Left lung (tissue), 10 donors: ENCODE measurements around the gene ARHGAP15. TPM values are rescaled to one million over a fixed set of nuclear protein-coding genes. Genes with fewer than 3 reads are reported as not detected.

ENCODE experiments used
- ATAC-seq: fragments of 200-7000 bp; cut with Tn5 transposase; one replicate; pipeline ENCODE4 v1.9.1; 2020; ENCODE audit warnings: moderate library complexity
- DNase-seq, 4 donors: peaks; one replicate each; pipeline ENCODE4 v3.0.0-alpha.2; 2013 to 2020
- H3K27ac ChIP-seq, 2 donors: fragments of 200-600 bp; sonication (generic) in 1 of 2; one replicate each; pipeline versions ENCODE4 v1.5.0 to v1.8.0; 2020 to 2021
- H3K27me3 ChIP-seq, 2 donors: fragments of 200-600 bp; sonication (generic) in 1 of 2; one replicate each; pipeline versions ENCODE4 v1.5.0 to v1.8.0; 2020 to 2021
- H3K36me3 ChIP-seq, 2 donors: fragments of 200-600 bp; sonication (generic) in 1 of 2; one replicate each; pipeline versions ENCODE4 v1.5.0 to v1.8.0; 2020 to 2021
- H3K4me1 ChIP-seq, 2 donors: fragments of 200-600 bp; one replicate each; pipeline ENCODE4 v1.8.0; 2021
- H3K4me3 ChIP-seq, 2 donors: fragments of 200-600 bp; sonication (generic) in 1 of 2; one replicate each; pipeline versions ENCODE4 v1.5.0 to v1.8.0; 2020 to 2021; ENCODE audit warnings: mild to moderate bottlenecking in 1 of 2
- H3K9me3 ChIP-seq, 2 donors: fragments of 200-600 bp; sonication (generic) in 1 of 2; one replicate each; pipeline versions ENCODE4 v1.5.0 to v1.8.0; 2020 to 2021
- intact Hi-C, 2 donors: fragments of 100-400 bp; cut with DNase I; formaldehyde crosslinking; loops; one replicate each; pipeline versions ENCODE4 v1.11.2 to v1.14.2; 2022
- polyA plus RNA-seq, 6 donors: library from polyadenylated mRNA; unstranded; fragments of 120-200 nt; gene quantifications; one replicate each; pipeline ENCODE4 v1.2.1, GENCODE V29; 2013; ENCODE audit not compliant: insufficient read length in 6 of 6
- total RNA-seq, 2 donors: library from RNA; stranded (reverse); fragmentation: NEBNext Ultra II Directional; extraction: Animal tissue kit (Norgen Biotek cat#: 25700); gene quantifications; one replicate each; pipeline ENCODE4 v1.2.1, GENCODE V29; 2021
- TF ChIP-seq, protein P1 (sequence below), 2 donors: fragments of 200-600 bp; sonication (generic) in 1 of 2; IDR thresholded peaks; one replicate each; pipeline versions ENCODE4 v1.5.0 to v1.8.0; 2021; ENCODE audit warnings: antibody characterized with exemption in 2 of 2
- donor health status: DM: no; HTN: yes; CAD: no.
- donor health status: DM: no; HTN: no; CAD: no.

The ARHGAP15 gene
- total and polyA plus RNA-seq, 8 donors, result 16.8 to 48.3 (median 30.2) TPM

- peak in 2 of 4 donors; percentile 77 to 86 for DNase-seq
- peaks cover 0 to 9% of the 10 kb centered on the region in 2 donors for H3K36me3 ChIP-seq
- intact Hi-C loops, result no loop called here
- TF ChIP-seq, protein P1, sequence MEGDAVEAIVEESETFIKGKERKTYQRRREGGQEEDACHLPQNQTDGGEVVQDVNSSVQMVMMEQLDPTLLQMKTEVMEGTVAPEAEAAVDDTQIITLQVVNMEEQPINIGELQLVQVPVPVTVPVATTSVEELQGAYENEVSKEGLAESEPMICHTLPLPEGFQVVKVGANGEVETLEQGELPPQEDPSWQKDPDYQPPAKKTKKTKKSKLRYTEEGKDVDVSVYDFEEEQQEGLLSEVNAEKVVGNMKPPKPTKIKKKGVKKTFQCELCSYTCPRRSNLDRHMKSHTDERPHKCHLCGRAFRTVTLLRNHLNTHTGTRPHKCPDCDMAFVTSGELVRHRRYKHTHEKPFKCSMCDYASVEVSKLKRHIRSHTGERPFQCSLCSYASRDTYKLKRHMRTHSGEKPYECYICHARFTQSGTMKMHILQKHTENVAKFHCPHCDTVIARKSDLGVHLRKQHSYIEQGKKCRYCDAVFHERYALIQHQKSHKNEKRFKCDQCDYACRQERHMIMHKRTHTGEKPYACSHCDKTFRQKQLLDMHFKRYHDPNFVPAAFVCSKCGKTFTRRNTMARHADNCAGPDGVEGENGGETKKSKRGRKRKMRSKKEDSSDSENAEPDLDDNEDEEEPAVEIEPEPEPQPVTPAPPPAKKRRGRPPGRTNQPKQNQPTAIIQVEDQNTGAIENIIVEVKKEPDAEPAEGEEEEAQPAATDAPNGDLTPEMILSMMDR (IDR thresholded peaks at IDR 0.05), result no peak
- H3K4me3 ChIP-seq, result no peak overlapping the region
- no peaks in the 10 kb centered on the region for H3K27me3 ChIP-seq
- peaks cover 0 to 4% of the 10 kb centered on the region in 2 donors for H3K4me1 ChIP-seq
- no peaks in the 10 kb centered on the region for H3K9me3 ChIP-seq
- peak overlapping the region in 1 of 2 donors; percentile 16 for H3K27ac ChIP-seq
- peak; percentile 48 for ATAC-seq
These were observed 392.2 kb downstream of the ARHGAP15 start for GRCh38 chr2:143521396-143521795.

DNA sequence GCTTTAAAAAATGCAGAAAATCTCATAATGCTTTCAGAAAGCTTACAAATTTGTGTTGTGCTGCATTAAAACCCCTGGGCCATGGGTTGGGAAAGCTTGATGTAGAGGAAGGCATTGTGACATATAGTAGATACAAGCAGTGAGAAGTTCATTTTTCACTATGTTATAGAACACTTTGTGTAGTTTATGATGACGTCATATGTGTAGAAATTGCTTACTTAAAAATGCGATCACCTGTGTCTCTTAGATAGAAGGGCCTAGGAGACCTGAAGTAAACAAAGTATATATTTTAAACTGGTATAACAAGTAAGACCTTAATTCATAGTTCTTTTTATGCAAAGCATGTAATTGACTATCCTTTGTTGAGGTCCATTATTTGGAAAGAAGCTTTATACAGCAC is 393.5 kb downstream of the ARHGAP15 start:
- no peaks in the 10 kb centered on the region for H3K9me3 ChIP-seq
- TF ChIP-seq, protein P1 (IDR thresholded peaks at IDR 0.05), result no peak
- H3K4me3 ChIP-seq, result no peak overlapping the region
- H3K27me3 ChIP-seq, result no peaks in the 10 kb centered on the region
- peaks cover 0 to 9% of the 10 kb centered on the region in 2 donors for H3K36me3 ChIP-seq
- no peak for ATAC-seq
- DNase-seq, result no peak
- no peak overlapping the region for H3K27ac ChIP-seq
- H3K4me1 ChIP-seq, result peaks cover 0 to 4% of the 10 kb centered on the region in 2 donors
- intact Hi-C loops, result no loop called here

GRCh38 chr2:143524119-143524553 is 394.9 kb downstream of the ARHGAP15 start:
- peaks cover 0 to 4% of the 10 kb centered on the region in 2 donors for H3K4me1 ChIP-seq
- H3K27me3 ChIP-seq, result no peaks in the 10 kb centered on the region
- TF ChIP-seq, protein P1 (IDR thresholded peaks at IDR 0.05), result no peak
- ATAC-seq, result peak; percentile 41
- H3K4me3 ChIP-seq, result no peak overlapping the region
- peak overlapping the region in 1 of 2 donors; percentile 22 for H3K27ac ChIP-seq
- no peaks in the 10 kb centered on the region for H3K9me3 ChIP-seq
- intact Hi-C loops, result no loop called here
- H3K36me3 ChIP-seq, result peaks cover 0 to 7% of the 10 kb centered on the region in 2 donors
- DNase-seq, result peak in 2 of 4 donors; percentile 83 to 84

DNA sequence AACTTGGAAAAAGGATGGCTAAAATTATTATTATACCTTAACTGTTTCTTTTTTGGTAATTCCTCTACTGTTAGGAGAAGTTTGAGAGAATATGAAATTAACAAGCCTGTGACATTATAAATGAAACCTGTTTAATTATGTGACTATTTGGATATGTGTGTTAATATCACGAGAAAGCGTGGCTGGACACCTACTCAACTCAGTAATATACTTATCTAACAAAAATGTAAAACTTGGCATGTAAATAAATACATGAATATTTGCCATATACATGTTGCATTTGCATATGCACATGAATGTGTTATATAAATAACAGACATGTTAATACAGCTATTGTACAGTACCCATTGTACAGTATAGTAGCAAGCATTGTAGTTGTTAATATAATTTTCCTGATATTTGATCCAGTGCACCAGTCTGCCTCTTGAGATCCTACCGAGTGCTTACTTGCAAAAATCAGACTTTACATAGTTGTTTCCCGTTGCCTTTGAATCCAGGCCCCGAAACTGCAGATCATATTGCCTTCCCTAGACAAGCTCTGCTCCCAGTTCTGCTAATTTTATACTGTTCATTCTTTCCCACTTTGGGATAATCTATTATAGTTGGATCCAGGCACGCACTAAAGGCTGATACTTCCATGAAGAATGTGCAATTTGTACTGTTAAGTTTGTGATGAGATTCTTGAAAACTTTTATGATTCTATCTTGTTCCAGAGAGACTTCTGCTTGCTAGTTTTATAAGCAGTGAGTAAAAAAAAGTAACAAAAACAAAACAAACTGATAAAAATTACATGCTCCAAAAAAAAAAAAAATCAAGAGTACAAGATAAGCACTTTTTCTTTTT is 395.6 kb downstream of the ARHGAP15 start:
- ATAC-seq (peak; percentile 38), DNase-seq (peak in 2 of 4 donors; percentile 67 to 71)
- Histone ChIP-seq H3K9me3 (no peaks in the 10 kb centered on the region), H3K27me3 (no peaks in the 10 kb centered on the region), H3K27ac (peak overlapping the region; percentile 24 to 69), H3K4me1 (peaks cover 0 to 4% of the 10 kb centered on the region in 2 donors), H3K4me3 (no peak overlapping the region), H3K36me3 (peaks cover 0 to under 1% of the 10 kb centered on the region in 2 donors)
- TF ChIP-seq, protein P1 (IDR thresholded peaks at IDR 0.05), result no peak
- intact Hi-C loops, result no loop called here

GRCh38 chr2:143525402-143525860 is 396.2 kb downstream of the ARHGAP15 start:
- ATAC-seq, result no peak
- no peaks in the 10 kb centered on the region for H3K36me3 ChIP-seq
- TF ChIP-seq, protein P1 (IDR thresholded peaks at IDR 0.05), result no peak
- intact Hi-C loops, result no loop called here
- no peaks in the 10 kb centered on the region for H3K9me3 ChIP-seq
- DNase-seq, result peak in 2 of 4 donors; percentile 9 to 42
- H3K27me3 ChIP-seq, result no peaks in the 10 kb centered on the region
- H3K27ac ChIP-seq, result peak overlapping the region; percentile 24 to 69
- no peak overlapping the region for H3K4me3 ChIP-seq
- peaks cover 0 to 4% of the 10 kb centered on the region in 2 donors for H3K4me1 ChIP-seq
